Erythroblast (primary cell): ENCODE measurements around the gene OR9A2.
"Not testable (repeated sequence)": the region's sequence is repeated elsewhere in the genome, so short reads cannot be mapped to it uniquely, and the experiment has no call there.

Source experiments
- GATA1 ChIP-seq: IDR thresholded peaks from 2 replicates; pipeline ENCODE4 v1.6.1; 2011; ENCODE audit warnings: low read depth, mild to moderate bottlenecking, control low read depth, low read length, moderate library complexity
- POLR2A ChIP-seq: IDR thresholded peaks from 2 replicates; pipeline ENCODE4 v1.6.1; 2011; ENCODE audit warnings: mild to moderate bottlenecking, low read length

DNA sequence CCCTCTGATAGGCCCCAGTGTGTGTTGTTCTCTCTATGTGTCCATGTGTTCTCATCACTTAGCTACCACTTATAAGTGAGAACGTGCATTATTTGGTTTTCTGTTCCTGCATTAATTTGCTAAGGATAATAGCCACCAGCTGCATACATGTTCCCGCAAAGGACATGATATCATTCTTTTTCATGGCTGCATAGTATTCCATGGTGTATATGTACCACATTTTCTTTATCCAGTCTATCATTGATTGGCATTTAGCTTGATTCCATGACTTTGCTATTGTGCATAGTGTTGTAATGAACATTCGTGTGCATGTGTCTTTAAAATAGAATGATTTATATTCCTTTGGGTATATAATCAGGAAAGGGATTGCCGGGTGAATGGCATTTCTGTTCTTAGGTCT, 48.5 kb downstream of the OR9A2 start:
- not testable (repeated sequence) for TF ChIP-seq POLR2A, GATA1
